HG02885 (cell line): ENCODE data around the gene CYTH3.

Experiments
- ATAC-seq: cut with Tn5 transposase; IDR thresholded peaks from one replicate; pipeline ENCODE4 v1.9.1; 2021; ENCODE audit warnings: mild to moderate bottlenecking; ENCODE audit not compliant: unreplicated experiment, poor library complexity

The CYTH3 gene

DNA sequence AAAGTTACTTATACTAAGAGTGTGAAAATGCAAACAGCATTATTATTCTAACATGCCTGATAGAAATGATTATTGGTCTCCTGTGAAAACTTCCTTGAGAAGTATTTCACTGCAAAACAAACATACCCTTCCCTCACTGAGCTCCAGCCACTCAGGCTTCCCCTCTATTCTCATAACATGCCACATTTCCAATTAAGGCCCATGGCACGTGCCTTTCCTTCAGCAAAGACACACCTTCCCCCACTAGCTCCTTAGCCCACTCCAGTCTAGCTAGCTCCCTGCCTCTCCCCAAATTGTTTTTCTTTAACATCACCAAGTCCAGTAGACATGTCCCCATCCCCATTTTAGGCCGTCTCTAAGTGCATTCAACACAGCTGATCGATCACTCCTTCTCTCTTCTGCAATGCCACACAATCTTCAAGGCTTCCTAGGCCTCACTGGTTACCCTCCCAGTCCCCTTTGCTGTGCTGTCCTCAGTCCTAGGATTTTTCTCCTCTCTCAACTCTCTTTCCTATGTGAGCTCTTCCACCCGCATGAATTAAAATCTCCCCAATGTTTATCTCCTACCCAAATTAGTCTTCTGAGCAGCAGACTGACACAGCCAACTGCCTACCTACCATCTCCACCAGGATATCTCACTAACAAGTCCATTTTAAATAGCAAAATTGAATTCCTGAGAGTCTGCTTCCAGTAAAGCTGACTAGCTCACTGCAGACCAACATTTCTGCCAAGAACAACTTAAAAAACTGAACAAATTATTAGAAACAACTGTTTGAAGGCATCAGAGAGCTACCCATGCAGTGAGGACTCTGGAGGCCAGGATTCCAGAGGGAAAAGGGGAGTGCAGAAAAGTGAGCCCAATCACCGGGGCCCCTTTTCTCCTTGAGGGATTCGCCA lies 11.9 kb downstream of the CYTH3 start:
- no peak for ATAC-seq

DNA sequence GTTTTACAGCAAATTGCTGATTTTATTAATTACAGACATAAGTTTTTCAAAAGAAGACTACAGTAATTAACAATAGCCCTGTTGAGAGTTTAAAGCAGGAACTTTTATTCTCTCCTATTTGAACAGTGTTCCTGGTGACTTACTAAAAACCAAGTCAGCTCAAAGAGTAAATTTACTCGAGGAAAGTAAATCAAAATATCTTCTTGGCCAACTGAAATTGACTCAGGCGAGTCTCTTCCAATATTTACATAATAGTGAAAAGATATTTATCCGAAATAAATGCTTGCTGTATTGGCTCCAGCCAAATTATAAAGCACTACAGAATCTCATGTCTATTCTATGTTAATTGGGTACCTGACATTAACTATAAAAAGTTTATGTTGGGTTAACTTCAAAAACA lies 13.2 kb downstream of the CYTH3 start:
- ATAC-seq, result no peak

DNA sequence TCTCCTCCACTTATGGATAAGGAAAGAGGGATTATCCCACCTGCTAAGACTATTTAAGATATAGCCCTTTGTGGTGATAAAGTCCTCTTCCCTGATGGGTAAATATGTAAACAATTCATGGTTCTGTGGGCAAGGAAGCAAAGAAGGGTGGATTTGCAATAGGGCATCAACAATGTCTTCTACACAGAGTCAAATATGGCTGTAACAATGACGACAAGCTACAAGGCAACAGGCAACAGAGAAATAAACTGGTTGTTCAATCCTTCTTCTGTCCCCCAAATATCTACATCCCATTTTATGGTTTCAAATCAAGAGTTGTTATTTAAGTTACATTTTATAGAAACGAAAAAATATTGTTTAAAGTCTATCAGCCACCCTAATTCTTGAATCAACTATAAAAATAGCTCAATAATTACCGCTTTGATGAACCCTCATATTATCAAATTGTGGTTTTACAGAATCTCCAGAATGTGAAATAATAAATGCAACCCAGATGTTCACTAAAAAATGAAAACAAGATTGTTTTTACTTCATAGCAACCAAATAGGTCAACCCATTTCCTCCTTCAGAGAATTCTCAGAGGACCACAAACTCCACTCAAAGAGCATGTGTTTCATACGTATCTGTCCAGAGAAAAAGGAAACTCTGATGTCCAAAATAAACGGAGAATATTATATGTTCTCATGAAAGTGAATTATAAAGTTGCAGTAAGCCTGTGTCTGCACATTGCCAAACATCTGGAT lies 13.8 kb downstream of the CYTH3 start:
- peak; percentile 39 for ATAC-seq

DNA sequence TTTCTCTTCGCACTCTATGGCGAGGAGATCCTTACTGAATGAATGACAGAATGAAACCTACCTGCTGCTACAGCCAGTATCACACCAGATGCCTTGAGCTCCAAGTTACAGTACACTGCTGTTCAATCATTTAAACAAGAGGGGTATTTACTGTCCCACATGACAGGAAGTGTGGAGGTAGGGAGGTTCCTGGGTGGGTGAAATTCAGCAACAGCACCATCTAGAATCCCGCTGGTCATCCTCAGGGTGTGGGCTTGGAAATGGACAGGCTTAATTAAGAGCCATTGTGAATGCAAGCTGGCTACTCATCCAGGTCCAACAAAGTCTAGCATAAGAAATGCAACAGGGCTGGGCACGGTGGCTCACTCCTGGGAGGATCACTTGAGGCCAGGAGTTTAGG lies 14.7 kb downstream of the CYTH3 start:
- ATAC-seq, result no peak

DNA sequence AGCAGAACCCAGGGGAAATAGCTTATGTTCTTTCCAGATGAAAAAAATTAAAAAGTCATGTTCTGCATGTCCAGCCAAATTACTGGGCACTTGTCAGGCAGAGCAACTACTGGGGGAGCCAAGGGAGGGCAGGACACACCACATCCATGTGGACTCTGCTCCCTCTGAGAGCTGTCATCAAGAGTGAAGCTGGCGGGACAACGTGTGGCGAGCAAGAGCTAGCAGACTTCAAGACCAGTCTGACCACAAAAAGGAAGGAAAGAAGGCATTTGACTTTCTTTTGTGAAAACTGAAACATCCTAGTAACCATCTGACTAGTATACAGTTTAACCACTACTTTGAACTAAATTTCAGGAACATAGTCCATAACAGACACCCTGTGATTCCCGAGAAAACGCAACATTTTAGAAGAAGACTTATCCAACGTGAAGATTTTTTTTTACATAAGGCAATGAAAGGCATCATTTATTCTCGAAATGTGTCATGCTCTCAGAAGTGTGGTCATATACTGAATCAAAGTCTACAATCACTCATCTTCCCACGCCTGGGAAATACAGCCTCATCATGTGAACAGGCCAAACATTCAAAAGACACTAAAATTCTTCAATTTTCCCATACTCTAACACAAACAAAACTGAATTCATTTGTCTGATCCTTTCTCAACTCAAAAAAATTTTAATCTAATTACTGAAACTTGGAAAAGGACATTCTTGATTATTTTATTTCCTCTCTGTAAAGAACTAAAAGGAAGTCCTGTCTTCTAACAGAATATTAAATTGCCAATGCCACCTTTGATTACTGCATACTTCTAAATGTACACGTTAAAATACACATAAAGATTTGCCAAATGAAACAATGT lies 15.5 kb downstream of the CYTH3 start:
- peak; percentile 81 for ATAC-seq

DNA sequence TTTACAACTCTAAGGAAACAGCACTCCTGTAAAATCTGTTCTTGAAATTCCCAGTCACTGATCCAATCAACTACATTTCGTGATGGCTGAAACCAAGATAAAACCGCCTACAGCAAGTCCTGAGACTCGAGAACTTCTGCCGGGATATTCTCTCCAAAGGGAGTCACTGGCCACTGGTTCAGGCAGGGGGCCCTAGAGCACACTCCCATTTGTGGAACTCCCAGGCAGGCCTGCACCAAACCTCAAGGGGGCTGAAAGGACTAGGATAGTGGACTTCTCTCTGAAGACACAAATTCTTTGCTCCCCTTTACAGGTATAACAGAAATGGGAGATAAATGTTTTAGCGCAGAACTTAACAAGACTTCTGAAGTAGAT lies 16.3 kb downstream of the CYTH3 start:
- no peak for ATAC-seq

DNA sequence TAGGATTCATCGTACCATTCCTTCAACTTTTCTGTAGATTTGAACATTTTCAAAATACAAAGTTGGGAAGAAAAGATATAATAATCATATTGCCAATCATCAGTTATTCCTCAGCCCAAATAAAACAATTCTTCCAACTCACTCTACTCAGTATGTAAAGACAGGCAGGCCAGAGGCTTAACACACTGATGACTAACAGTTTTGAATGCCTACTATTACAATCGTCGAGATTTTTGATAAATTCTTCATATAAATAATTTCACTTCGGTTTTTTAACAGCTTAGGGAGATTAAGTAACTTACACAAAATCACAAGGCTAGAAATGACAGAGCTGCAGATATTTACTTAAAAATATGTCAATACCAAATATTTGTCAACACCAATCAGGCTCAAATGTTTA lies 17.6 kb downstream of the CYTH3 start:
- ATAC-seq, result no peak

DNA sequence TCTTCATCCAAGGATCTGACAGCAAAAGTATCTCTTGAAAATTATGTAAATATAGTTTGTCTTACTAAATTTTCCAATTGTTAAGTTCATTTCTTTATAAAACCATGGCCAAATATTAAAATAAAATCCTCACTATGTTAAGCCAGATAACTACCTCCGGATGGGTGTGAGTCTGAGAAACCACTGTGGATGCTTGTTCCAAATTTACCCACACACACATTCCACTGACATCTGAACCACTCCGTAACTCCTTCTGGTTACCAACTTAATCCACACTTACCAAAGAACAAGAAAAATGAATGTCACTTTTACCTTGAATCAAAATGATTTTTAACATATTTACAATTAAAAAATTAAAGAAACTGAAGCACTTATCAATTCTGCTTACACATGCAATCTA lies 19.7 kb downstream of the CYTH3 start:
- ATAC-seq, result no peak

DNA sequence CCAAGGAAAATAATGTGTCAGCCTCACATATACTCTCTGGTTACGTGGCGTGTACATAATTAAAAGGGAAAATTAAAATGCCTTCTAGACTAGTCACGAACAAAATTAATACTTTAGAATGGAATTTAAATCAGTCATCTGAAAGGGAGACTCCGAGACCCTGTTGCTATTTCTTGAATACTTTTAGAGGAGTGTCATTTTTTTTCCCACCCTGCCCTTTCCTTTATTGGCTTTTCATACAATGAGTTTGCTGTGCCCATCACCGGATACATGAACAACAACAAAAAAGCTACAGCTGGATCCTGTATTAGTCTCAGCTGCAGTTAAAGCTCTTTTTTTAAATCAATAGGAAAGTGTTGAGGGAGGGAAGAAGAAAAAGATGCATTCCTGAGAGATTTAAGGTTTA lies 20.1 kb downstream of the CYTH3 start:
- no peak for ATAC-seq

DNA sequence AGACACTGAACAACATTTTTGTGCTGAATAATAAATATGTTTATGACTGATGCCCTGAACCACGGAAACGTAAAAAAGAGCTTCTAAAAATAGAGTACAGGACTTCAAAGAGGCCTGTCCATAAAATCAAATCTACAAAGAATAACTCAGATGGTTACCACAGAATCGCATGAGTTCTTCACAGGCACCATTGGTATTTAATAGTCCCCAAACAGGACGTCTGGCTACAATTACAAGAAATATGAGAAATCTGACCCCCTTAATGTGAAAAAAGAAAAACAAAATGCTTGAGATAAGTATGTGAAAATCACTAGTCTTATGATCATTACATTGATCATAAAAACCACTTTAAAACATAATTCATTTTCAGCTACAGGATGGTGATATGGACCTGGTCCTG lies 20.8 kb downstream of the CYTH3 start:
- no peak for ATAC-seq

DNA sequence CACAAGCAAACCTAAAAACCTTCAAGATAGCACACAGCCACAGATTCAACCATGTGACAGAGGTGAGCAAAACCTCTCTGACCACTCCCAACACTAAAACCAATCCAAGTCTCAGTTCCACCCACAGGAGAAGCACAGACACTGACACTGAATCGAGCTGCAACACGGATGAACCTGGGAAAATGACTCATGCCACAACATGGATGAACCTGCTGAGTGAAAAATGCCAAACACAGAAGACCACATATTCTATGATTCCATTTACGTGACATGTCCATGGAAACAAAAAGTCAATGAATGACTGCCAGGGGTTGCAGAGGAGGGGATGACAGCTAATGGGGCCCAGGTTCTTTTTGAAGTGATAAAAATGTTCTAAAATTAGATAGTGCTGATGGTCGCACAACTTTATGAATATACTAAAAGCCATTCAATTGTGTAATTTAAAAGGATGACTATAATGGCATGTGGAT lies 22.0 kb downstream of the CYTH3 start:
- peak; percentile 93 for ATAC-seq

DNA sequence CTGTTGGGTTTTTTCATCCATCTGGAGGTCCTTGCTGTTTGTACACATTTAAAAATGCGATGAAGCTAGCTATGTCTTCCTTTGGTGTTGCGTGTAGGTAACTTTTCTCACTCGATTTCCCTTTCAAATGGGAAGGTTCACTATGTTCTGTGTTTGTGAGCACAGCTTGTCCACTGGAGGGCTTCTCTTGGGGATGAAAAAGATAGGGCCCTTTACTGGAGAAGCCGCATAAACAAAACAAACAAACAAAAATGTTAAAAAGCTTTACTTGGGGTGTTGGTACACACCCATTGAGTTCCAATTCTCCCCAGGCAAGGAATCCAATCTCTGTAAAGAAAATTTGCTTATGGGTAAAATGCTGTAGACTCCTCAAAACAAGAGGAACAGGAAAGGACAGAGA lies 23.4 kb downstream of the CYTH3 start:
- ATAC-seq, result no peak

DNA sequence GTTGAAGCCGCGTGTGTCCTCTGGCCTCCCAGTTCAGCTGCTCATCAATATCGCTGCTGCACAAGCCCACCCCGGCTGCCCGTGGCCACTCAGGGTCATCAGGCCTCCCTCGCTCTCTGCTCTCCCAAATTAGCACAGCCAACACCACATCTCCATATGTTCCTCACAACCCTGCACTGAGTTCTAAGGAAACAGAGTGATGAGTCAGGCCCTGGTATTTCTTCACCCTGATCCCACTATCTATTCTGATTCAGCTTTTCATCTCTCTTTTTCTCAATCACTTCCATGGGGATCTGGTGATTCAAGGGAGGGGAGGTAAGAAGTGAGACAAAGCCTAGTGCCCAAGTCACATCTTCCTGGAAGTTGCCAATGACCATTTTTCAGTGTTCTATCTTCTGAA lies 23.8 kb downstream of the CYTH3 start:
- ATAC-seq, result no peak

DNA sequence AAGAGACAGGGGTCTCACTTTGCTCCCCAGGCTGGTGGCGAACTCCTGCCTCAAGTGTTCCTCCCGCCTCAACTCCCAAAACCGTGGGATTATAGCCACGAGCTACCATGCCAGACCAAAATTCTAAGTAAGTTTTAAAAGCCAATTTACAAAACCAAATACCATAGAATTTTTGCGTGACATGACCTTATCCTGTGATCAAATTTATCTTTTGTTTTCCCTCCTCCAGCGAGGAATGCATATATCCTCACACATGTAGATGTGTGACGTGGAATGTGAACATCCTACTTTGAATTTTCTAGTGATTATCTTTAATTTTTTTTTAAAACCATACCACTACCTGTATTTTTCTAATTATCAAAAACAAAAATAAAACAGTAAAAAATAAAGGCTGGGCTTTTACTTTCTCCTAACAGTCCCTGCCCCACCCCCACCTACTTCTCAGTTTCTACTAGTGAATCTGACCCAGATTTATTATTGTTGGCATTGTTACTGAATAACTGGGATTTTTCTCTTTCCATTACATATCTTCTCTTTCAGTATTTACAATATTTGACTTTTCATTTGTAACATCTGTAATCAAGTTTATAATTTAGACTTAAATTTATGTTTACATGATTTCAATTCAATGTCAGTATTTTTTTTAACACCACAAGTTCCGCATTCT lies 26.0 kb downstream of the CYTH3 start:
- ATAC-seq, result no peak

DNA sequence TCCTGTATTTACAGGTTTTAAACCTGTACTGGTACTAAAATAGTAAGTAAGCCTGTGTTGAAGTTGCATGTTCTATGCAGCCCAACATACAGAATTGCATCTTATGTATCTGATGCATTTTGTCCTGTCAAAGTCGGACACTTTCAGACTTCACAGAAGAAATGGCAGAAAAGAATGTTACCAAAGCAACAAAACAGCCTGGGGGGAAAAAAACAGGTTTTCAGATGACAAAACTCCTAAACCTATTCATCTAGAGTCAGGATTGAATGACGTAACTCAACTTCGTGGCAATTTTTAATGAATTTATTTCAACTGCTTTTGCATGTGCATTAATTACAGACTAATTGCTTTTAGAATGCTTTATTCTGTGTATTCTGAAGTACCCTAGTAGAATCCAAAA lies 28.4 kb downstream of the CYTH3 start:
- ATAC-seq, result no peak

DNA sequence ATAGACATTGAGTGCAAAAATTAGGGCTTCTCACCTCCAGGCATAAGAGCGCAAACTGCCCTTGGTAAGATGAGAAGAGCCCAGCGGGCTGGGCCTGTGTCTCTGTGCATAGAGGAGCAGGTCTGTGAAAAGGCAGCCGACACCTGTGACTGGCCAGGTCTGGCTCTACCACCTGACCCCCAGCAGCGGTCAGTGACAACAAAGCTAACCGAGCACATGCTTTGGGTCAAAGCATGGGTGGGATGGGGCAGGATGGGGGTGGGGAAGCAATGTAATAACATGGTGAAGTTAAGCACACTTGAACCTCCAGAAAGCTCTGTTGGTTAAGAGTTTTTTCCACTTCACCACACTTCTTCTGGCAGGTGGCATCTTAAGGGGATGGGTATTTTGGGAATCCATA lies 29.3 kb downstream of the CYTH3 start:
- ATAC-seq, result no peak

DNA sequence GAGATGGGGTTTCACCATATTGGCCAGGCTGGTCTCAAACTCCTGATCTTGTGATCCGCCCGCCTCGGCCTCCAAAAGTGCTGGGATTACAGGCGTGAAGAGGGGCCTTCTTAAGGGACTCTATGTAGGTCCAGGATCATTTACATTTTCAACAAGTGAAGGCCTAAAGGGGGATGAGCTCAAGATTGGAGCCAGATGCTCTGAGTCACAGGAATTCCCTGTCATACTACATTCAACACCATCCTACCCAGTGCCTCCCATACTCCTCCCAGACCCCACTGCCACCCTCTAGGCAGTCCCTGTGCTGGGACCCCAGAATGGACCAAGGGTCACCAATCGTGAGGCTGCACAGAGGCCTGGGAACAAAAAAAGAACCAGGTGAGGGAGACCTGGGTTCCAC lies 29.9 kb downstream of the CYTH3 start:
- ATAC-seq, result no peak

DNA sequence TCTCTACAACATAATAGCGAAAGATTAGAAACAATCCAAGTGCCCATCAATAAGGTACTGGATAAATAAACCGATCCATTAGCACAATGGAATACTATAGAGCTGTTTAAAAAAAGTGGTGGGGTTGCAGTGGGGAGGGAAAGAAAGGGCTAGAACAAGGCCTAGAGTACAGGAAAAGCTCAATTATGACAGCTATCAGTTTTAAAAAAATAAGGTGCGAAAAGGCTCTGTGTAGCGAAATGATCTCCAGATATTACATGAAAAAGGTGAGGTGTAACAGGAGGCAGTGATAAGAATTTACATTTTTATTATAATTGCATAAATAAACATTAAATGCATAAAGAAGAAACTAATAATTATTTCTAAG lies 30.8 kb downstream of the CYTH3 start:
- no peak for ATAC-seq

DNA sequence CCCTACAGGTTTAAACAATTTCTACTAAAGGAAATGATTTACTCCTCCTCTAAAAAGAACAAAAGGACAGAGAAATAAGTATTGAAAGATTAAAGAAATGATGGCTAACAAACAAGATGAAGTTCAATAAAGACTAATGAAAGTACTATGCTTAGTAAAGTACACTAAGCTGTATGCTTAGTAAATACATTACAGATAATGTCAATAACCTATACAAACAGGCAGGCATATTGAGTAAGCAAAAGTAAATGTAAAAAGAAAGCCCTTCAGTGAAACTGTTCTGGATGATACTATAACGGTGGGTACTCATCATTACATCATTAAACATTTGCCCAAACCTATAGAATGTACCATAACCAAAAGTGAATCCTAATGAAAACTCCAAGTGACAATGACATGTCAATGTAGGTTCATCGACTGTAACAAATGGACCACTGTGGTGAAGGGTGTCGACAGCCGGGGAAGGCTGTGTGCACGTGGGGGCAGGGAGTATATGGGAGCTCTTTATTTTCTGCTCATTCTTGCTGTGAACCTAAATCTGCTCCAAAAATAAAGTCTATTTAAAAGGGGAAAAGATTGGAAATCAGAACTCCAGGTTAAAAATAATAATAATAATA lies 34.0 kb downstream of the CYTH3 start:
- ATAC-seq, result no peak

DNA sequence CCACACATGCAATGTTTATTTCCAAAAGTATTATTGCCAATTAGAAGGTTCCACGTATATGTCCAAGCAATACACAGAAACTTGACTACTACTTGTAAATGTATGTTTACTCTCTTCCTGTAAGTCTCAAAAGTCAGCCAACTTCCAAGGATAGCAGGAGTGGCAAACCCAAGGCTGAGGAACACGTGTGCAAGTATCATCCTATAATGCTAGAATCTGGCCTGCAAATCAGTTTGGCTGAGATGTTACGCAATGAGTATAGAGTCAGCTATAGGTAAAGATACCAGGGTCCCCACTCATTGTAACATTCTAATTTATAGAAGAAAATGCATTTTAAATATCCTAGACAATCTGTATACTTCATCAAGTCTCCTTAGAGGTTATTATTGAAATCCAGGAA lies 34.7 kb downstream of the CYTH3 start:
- ATAC-seq, result no peak
